HG02759 (cell line): Measurements from ENCODE around the gene ARMC10.
"Not testable (repeated sequence)": the region's sequence is repeated elsewhere in the genome, so short reads cannot be mapped to it uniquely, and the experiment has no call there.

Source experiments
- ATAC-seq: cut with Tn5 transposase; IDR thresholded peaks from one replicate; pipeline ENCODE4 v1.9.1; 2021; ENCODE audit warnings: mild to moderate bottlenecking, moderate library complexity; ENCODE audit not compliant: unreplicated experiment

ARMC10 gene

DNA sequence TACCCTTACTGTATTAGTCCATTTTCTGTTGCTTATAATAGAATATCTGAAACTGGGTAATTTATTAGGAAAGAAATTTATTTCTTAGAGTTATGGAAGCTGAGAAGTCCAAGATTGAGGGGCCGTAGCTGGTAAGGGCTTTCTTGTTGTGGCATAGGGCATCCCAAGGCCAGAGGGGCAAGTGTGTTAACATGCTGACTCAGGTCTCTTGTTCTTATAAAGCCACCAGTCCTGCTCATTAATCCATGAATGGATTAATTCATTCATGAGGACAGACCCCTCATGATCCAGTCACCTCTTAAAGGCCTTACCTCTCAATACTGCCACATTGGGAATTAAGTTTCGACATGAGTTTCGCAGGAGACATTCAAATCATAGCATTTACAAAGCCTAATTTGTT, 2.4 kb downstream of the ARMC10 start:
- no peak for ATAC-seq

GRCh38 chr7:103078226-103078625, 3.3 kb downstream of the ARMC10 start:
- ATAC-seq, result not testable (repeated sequence)

DNA sequence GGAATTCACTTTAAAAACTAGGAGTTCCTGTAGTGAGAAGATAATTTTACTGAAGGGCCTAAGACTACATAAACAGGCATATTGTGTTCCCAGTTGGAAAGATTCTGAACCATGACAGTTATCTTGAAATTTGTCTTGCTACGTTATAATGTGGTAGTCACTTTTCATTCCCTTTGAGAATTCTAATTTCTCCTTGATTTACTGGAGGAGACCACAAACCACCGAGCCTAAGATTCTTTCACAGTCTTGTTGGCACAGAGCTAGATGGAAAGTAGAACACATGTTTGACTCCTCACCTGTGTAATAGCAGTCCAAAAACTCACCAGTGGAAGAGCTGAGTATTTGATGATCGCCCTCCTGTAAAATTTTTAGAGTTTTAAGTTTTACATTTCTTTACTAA, 4.9 kb downstream of the ARMC10 start:
- ATAC-seq, result no peak

DNA sequence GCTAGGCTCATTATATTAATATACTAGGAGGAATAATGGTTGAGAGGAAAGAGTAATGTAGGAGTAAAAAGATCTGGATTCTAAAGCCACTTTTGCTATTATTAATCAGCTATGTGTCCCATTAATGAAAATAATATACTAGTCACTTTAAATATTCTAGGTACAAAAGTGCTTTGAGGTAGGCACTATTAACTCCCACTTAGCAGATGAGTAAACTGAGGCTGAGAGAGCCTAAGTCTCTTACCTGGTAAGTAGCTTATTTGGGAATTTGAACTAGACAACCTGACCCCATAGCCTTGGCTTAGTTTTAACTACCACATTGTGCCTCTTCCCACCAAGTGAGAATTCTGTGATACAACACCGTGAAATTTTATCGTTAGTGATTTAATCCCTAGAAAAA, 6.0 kb downstream of the ARMC10 start:
- no peak for ATAC-seq

DNA sequence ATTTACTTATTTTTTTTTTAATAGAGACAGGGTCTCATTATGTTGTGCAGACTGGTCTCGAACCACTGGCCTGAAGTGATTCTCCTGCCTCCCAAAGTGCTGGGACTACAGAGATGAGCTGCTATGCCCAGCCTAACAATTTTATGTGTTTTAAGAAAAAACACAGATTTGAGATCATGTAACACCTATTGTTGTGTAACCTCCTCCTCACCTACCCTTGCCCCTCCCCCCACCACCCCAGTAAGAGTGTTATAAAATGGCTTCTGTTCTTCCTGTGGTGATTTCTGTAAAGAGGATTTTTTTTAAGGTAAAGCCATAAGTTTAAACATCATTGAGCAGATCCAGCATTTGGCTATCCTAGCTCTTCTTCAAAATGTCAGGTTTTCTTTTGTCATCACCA, 7.6 kb downstream of the ARMC10 start:
- no peak for ATAC-seq

DNA sequence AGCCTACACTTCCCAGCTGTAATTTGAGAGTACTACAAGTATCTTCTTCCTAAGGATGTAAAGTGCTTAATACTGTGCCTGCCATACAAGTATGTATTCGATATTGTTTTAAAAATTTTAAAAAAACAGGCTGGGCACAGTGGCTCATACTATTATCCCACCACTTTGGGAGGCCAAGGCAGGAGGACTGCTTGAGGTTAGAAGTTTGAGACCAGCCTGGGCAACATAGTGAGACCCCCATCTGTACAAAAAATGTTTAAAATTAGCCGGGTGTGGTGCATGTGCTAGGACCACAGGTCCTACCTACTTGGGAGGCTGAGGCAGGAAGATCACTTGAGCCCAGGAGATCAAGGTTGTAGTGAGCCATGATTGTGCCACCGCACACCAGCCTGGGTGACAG, 8.3 kb downstream of the ARMC10 start:
- ATAC-seq, result no peak

GRCh38 chr7:103092321-103092720, 17.4 kb downstream of the ARMC10 start:
- ATAC-seq, result not testable (repeated sequence)

DNA sequence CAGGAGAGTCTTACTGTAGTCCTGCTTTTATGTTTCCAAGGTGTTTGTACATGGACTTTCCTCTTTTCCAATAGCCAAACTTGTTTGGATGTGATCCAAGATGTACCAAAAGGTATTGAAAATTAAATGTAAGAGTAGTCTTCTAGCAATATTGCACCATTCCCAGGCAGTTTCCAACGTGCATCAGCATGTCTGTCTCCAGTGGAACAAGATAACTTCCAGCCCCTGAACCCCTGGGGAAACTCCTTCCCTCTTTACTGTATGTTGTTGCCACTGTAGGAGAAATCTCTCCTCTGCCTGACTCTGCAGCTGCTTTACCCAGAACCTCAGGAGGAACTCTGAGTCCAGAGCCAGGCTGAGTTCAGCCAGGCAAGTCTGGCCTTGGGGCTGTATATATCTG, 18.5 kb downstream of the ARMC10 start:
- ATAC-seq, result no peak

DNA sequence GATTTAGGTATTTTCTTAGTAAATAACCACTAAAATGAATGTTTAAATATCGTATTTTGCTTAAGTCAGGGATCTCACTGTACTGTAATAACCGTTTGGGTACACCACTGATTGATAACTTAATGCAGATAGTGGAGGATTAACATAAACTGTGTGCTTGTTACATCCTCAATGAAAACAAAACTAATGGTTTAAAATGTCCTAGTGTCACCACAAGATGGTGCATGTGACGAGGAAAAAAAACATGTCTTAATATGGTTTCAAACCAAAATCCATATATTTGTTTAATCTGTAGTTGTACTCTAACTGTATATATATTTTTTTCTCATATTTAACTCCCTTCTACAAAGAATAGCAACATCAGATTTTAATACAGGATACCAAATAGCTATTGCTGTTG, 19.2 kb downstream of the ARMC10 start:
- no peak for ATAC-seq

DNA sequence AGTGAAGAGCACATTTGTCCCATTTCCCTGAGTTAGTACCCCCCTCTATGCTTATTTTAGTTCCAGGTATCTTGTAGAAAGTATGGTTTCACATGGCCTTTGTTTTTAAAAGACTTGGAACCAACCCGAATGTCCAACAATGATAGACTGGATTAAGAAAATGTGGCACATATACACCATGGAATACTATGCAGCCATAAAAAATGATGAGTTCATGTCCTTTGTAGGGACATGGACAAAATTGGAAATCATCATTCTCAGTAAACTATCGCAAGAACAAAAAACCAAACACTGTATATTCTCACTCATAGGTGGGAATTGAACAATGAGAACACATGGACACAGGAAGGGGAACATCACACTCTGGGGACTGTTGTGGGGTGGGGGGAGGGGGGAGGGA, 20.6 kb downstream of the ARMC10 start:
- ATAC-seq, result not testable (repeated sequence)

GRCh38 chr7:103097041-103097440, 22.1 kb downstream of the ARMC10 start:
- ATAC-seq, result no peak

DNA sequence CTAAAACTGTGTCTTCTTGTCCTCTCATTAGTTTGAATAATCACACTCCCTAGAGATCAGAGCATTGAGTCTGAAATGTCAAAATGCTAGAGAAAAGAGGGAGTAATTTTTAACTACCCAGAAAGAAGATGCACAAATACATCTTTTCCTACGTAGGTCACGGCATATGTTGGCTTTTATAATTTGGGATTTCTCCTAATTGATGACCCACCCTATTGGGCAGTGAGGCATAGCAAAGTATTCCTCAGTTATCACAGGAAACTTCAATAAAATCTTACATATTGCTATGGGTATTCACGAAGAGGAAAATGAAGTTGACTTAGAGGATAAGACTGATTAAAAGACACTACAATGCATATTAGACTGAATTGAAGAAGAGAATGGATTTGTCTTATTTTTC, 25.4 kb downstream of the ARMC10 start:
- ATAC-seq, result no peak

- no peak for ATAC-seq
Observed at GRCh38 chr7:103101543-103101942, 26.6 kb downstream of the ARMC10 start.

GRCh38 chr7:103106005-103106702, 31.2 kb downstream of the ARMC10 start:
- no peak for ATAC-seq

DNA sequence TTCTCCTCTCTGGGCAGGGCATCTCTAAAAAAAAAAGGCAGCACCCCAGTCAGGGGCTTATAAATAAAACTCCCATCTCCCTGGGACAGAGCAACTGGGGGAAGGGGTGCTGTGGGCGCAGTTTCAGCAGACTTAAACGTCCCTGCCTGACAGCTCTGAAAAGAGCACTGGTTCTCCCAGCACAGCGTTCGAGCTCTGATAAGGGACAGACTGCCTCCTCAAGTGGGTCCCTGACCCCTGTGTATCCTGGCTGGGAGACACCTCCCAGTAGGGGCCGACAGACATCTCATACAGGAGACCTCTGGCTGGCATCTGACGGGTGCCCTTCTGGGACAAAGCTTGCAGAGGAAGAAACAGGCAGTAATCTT, 31.7 kb downstream of the ARMC10 start:
- ATAC-seq, result not testable (repeated sequence)

DNA sequence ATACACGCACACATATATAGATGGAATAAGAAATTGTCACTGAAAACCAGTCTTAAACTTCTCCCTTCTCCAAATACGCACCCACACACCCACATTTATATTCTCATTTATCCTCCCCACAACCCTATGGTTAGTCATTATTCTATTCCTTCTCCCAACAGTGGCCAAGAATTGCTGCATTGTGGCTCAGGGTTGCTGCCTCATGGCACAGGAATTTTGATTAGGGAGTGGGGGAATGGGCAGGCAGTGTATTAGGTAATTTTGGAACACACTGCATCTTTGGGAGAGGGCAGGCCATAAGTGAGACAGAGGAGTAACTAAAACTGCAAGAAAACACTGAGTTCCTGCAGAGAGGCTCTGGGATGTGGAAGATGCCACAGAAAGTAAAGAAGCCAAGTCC, 38.2 kb downstream of the ARMC10 start:
- ATAC-seq, result no peak

DNA sequence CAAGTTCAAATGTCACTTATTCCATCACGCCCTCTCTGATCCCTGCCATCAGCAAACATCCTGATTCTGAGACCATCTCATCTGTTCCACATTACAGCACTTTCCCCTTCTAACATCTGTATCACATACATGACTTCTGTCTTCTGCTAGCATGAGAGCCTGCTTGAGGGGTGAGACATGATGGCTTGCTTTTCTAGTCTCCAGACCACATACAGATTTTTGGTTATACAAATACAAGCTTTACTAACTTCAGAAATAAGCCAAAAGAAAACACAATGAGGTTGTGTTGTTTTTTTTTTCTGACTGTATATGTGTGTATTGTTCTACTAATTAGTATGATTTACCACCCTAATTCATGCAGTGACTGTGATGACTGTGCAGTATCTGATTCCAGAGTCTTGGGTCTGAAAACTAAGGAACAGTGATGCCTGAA, 39.7 kb downstream of the ARMC10 start:
- no peak for ATAC-seq

DNA sequence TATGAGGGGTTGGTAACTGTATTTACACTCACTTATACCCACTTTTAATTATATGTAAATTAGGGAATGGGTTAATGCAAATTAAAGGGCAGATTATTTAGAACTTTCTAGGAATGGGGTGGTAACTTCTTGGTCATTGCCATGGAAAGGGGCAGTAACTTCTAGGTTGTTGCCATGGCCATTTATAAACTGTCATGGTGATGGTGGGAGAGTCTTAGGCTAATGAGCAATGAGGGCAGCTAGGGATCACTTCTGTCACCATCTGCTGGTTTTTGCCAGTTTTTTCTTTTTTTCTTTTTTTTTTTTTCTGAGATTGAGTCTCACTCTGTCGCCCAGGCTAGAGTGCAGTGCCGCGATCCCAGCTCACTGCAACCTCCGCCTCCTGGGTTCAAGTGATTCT, 40.8 kb downstream of the ARMC10 start:
- ATAC-seq, result no peak

- ATAC-seq, result no peak
Observed at GRCh38 chr7:103116511-103116910, 41.6 kb downstream of the ARMC10 start.

DNA sequence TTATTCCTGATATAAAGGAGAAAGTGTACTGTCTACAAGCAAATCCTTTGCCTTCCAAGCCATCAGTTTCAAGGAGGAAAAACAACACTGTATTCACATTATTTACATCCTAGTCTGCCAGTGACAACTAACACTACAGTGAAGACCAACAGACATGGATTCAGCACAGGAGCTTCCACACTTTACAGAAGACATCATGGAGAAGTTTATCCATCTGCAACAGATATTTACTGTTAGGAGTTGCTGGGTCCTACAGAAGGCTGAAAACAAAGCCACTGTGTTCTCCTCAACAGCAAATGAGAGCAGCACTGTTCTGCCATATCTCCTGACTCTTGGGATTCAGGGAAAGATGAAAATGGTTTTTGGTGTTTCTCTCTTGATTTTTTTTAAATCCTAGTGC, 42.1 kb downstream of the ARMC10 start:
- no peak for ATAC-seq

DNA sequence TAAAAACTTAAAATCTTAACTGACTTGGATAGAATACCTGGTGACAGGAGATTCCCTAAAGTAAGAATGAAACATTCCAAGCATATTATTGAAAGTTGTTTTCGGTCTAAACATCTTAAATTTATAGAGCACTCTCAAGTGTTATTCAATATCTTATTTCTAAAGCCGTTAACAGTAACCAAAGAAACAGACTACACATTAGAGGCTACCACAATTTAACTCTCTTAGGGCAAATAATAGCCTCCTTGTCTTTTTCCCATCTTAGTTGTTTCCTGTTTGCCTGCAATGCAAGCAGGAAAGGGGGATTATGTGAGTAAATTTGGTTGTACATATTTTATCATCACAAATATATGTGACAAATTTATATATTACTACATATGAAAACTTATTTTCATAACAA, 42.5 kb downstream of the ARMC10 start:
- no peak for ATAC-seq

DNA sequence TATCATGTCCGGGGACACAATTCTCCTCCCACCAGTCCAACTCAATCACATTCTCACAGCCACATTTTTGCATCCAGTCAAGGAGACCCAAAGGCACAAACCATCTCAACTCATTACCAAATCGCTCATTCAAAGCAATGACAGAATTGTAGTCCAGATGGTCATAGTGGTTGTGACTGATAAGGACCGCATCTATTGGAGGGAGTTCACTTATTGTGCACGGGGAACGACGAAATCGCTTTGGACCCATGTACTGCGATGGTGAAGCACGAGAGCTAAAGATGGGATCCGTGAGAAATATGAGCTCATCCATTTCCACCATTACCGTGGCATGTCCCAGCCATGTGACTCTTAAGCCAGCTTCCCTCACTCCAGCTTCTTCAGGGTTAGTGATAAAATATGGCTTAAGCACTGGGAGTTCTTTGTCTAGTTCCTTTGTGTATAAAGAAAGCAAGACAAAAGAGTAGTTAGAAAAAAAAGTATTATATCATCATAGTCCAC, 44.9 kb downstream of the ARMC10 start:
- ATAC-seq, result no peak

DNA sequence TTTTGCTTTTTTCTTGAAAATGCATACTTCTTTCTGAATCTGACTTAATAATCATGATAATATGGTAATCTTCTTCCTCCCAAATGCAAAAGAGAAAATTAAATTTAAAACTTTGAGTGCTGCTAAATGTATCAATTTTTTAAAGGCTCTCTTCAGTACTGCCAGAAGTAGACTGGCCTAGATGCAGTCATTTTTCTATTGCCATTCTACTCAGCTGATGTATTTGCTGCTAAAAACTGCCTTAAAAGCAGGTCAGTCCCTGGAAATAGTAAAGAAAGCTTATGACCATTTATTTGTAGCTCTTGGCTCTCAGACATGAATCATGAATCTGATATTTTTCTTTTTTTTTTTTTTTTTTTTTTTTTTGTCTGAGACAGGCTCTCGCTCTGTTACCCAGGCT, 45.4 kb downstream of the ARMC10 start:
- ATAC-seq, result no peak
